GM12878 (cell line): Measurements from ENCODE around the gene TTC9C. TPM values are rescaled to one million over a fixed set of nuclear protein-coding genes. Genes with fewer than 3 reads are reported as not detected.
A peak's percentile ranks its signal among the peaks of the same experiment; 100 is the strongest.

Experiments used
- ASH2L ChIP-seq: fragments of 300-600, 200-600 bp; sonication (generic); IDR thresholded peaks from 2 replicates; pipeline ENCODE4 v1.6.1; 2017; ENCODE audit warnings: low read depth, mild to moderate bottlenecking, borderline replicate concordance
- ATF7 ChIP-seq: fragments of 450-650 bp; IDR thresholded peaks from 2 replicates; pipeline ENCODE4 v1.6.1; 2016; ENCODE audit warnings: low read depth, mild to moderate bottlenecking
- BACH1 ChIP-seq: fragments of 450-650 bp; IDR thresholded peaks from 2 replicates; pipeline ENCODE4 v1.6.1; 2017; ENCODE audit warnings: mild to moderate bottlenecking, borderline replicate concordance
- CHD1 ChIP-seq: IDR thresholded peaks from 2 replicates; pipeline ENCODE4 v1.6.1; 2012; ENCODE audit warnings: low read depth, low read length, improper control_type of control experiment
- CREM ChIP-seq: IDR thresholded peaks from 2 replicates; pipeline ENCODE4 v1.6.1; 2014; ENCODE audit warnings: antibody characterized with exemption, low read depth
- CTCF ChIP-seq, 3 experiments: IDR thresholded peaks in 2 of 3; conservative IDR thresholded peaks in 1 of 3; 2 replicates each; pipeline ENCODE4 v1.5.1; 2011; ENCODE audit warnings: low read depth in 3 of 3, low read length in 3 of 3, mild to moderate bottlenecking in 3 of 3, control low read depth in 2 of 3, moderate library complexity in 2 of 3, inconsistent platforms in 1 of 3, mixed read lengths in 1 of 3; ENCODE audit not compliant: control insufficient read depth in 2 of 3, insufficient read depth in 1 of 3; ENCODE audit errors: extremely low read depth in 1 of 3
- E2F8 ChIP-seq: fragments of 450-650 bp; IDR thresholded peaks from 2 replicates; pipeline ENCODE4 v1.6.1; 2018; ENCODE audit warnings: mild to moderate bottlenecking, low read depth, moderate library complexity; ENCODE audit not compliant: partially characterized antibody
- EED ChIP-seq: sonication (generic); IDR thresholded peaks from 2 replicates; pipeline ENCODE4 v1.6.1; 2016; ENCODE audit warnings: antibody characterized with exemption, low read depth
- ELK1 ChIP-seq: IDR thresholded peaks from 2 replicates; pipeline ENCODE4 v1.6.1; 2012; ENCODE audit warnings: low read depth, low read length, improper control_type of control experiment
- FOXK2 ChIP-seq: fragments of 450-650 bp; IDR thresholded peaks from 2 replicates; pipeline ENCODE4 v1.6.1; 2017; ENCODE audit warnings: mild to moderate bottlenecking, moderate library complexity
- IRF3 ChIP-seq: fragments of 450-650 bp; IDR thresholded peaks from 2 replicates; pipeline ENCODE4 v1.6.1; 2014; ENCODE audit warnings: mild to moderate bottlenecking
- MYC ChIP-seq: IDR thresholded peaks from 2 replicates; pipeline ENCODE4 v1.6.1; 2011; ENCODE audit warnings: mild to moderate bottlenecking, low read length, moderate library complexity, inconsistent platforms; ENCODE audit not compliant: insufficient read depth, insufficient replicate concordance, insufficient read length, severe bottlenecking
- NFIC ChIP-seq: IDR thresholded peaks from 2 replicates; pipeline ENCODE4 v1.6.1; 2012; ENCODE audit warnings: low read depth, mild to moderate bottlenecking, inconsistent platforms, low read length, moderate library complexity
- NKRF ChIP-seq: fragments of 450-650 bp; conservative IDR thresholded peaks from 2 replicates; pipeline ENCODE4 v1.6.1; 2017; ENCODE audit warnings: mild to moderate bottlenecking, moderate library complexity
- POLR2AphosphoS5 ChIP-seq: IDR thresholded peaks from 2 replicates; pipeline ENCODE4 v1.6.1; 2011; ENCODE audit warnings: mild to moderate bottlenecking, low read length, inconsistent platforms
- RELB ChIP-seq: fragments of 450-650 bp; IDR thresholded peaks from 2 replicates; pipeline ENCODE4 v1.6.1; 2017; ENCODE audit warnings: low read depth, mild to moderate bottlenecking, moderate library complexity
- SMC3 ChIP-seq: IDR thresholded peaks from 2 replicates; pipeline ENCODE4 v1.6.1; 2011; ENCODE audit warnings: low read length, improper control_type of control experiment, borderline replicate concordance
- SRF ChIP-seq, 2 experiments: IDR thresholded peaks; 2 replicates each; pipeline ENCODE4 v1.6.1; 2011; ENCODE audit warnings: low read depth in 2 of 2, low read length in 2 of 2, mild to moderate bottlenecking in 1 of 2, moderate library complexity in 1 of 2
- YBX1 ChIP-seq: fragments of 450-650 bp; IDR thresholded peaks from 2 replicates; pipeline ENCODE4 v1.6.1; 2016; ENCODE audit warnings: antibody characterized with exemption
- polyA plus RNA-seq, 11 experiments: library from polyadenylated mRNA; depleted of rRNA in 4 of 11; unstranded in 6 of 11; stranded (reverse) in 5 of 11; fragments of >200 nt; fragmentation: Nextera tagmentation in 4 of 11; fragmentation: Illumina TruSeq in 1 of 11; extraction: Ambion mirVana in 4 of 11; extraction: Trizol in 1 of 11; gene quantifications; 1 replicate in 1 of 11; 2 replicates in 10 of 11; pipeline versions ENCODE4 v1.2.1 to v1.2.3, GENCODE V29; 2011 to 2016; ENCODE audit warnings: inconsistent platforms in 2 of 11, missing spikeins in 2 of 11, low read depth in 1 of 11
- total RNA-seq, 4 experiments: library from RNA; depleted of rRNA in 3 of 4; stranded (reverse); fragments of >200 nt in 3 of 4; fragmentation: Illumina TruSeq in 1 of 4; extraction: Trizol in 1 of 4; gene quantifications; 2 replicates each; pipeline versions ENCODE4 v1.2.1 to v1.2.3, GENCODE V29; 2013 to 2021

Gene TTC9C
- total and polyA plus RNA-seq, 10 of the 15 experiments (the other 5 are each of a cell fraction or from before 2014, with no cell fraction given) = 42.0 to 72.3 (median 50.4) TPM

GRCh38 chr11:62727165-62727871 lies 968 bp upstream of the TTC9C start, which contains the start of gene HNRNPUL2 (continued):
- TF ChIP-seq RELB (no peak), CREM (peak; percentile 53), SMC3 (no peak), MYC (peak; percentile 83), ASH2L (no peak), POLR2AphosphoS5 (peak; percentile 93), CHD1 (no peak), NFIC (no peak), CTCF (IDR thresholded peaks at IDR 0.05 in 2 of 3, conservative IDR thresholded peaks at IDR 0.05 in 1 of 3; ENCODE audit: control insufficient read depth in 2 of 3, extremely low read depth in 1 of 3, insufficient read depth in 1 of 3, low read depth in 3 of 3, low read length in 3 of 3) (no peak), ELK1 (peak; percentile 68), IRF3 (no peak), ATF7 (no peak; the same call in 1 of the 2 replicates), BACH1 (peak; percentile 91), SRF (IDR thresholded peaks at IDR 0.05; ENCODE audit: low read depth in 2 of 2, low read length in 2 of 2) (0 out of 4 replicates have a peak, but pooled peaks of 1 of the 2 experiments have one; percentile 27), EED (no peak), YBX1 (no peak), NKRF (peak; percentile 61), FOXK2 (no peak), E2F8 (no peak)
